ENCODE results near the gene NEURL3. TPM values are rescaled to one million over a fixed set of nuclear protein-coding genes. Genes with fewer than 3 reads are reported as not detected.

NEURL3 gene
- total RNA-seq, 5 donors from 2014 or later (not counting 1 experiment from before 2014, with no cell fraction given): 0.23 TPM; not detected in 4

- H3K27ac ChIP-seq (ENCODE audit: low read length): no peak overlapping the region
- no peaks in the 10 kb centered on the region for H3K9me3 Mint-ChIP-seq
- H3K36me3 ChIP-seq (ENCODE audit: control insufficient read depth in 2 of 2, extremely low read depth in 1 of 2, insufficient read depth in 1 of 2, low read length in 1 of 2): no peaks in the 10 kb centered on the region
- peaks cover 17 to 69% of the 10 kb centered on the region in 2 experiments for H3K4me1 ChIP-seq (ENCODE audit: control insufficient read depth in 1 of 2, extremely low read depth in 1 of 2, insufficient read depth in 2 of 2, low read length in 2 of 2)
- H3K27me3 ChIP-seq (replicated peaks in 1 of 2; ENCODE audit: control insufficient read depth in 2 of 2, extremely low read depth in 1 of 2, insufficient read depth in 2 of 2, low read length in 1 of 2): peaks cover 0 to 5% of the 10 kb centered on the region in 2 experiments
- ATAC-seq (replicated peaks in 1 of 4): no peak
- H3K27me3 Mint-ChIP-seq: no peaks in the 10 kb centered on the region
- no peaks in the 10 kb centered on the region for H3K9me3 ChIP-seq
- WGBS (ENCODE audit: insufficient coverage): 79% methylated on average over 5 of the region's 6 CpGs
- H3K4me3 Mint-ChIP-seq: peak overlapping the region in 1 of 3 donors; percentile 37
- POLR2A ChIA-PET: interaction anchor here in 1 of 2 donors (1.5 kb wide), 1 partner anchor 18 kb away, joined by 5 read pairs; no protein-coding TSS in a partner anchor
- H3K27ac Mint-ChIP-seq: peak overlapping the region; percentile 80
- CTCF ChIA-PET: interaction anchor here (1.1 to 1.2 kb wide), 2 partner anchors 24 kb away, joined by 3 to 4 read pairs; no protein-coding TSS in a partner anchor
- no peak overlapping the region for H3K4me3 ChIP-seq (ENCODE audit: control insufficient read depth in 1 of 2, extremely low read depth in 1 of 2, low read length in 1 of 2)
- peaks cover 56 to 72% (median 62%) of the 10 kb centered on the region in 3 donors for H3K4me1 Mint-ChIP-seq
- no peak for DNase-seq
- no peaks in the 10 kb centered on the region for H3K36me3 Mint-ChIP-seq
Observed at GRCh38 chr2:96530144-96530430, 24.9 kb upstream of the NEURL3 start.

GRCh38 chr2:96529376-96530143 is 24.4 kb upstream of the NEURL3 start:
- H3K36me3 Mint-ChIP-seq: no peaks in the 10 kb centered on the region

GRCh38 chr2:96528700-96529375 is 23.7 kb upstream of the NEURL3 start:
- 95% methylated on average over 5 of the region's 8 CpGs for WGBS (ENCODE audit: insufficient coverage)
- Histone ChIP-seq H3K36me3 (ENCODE audit: control insufficient read depth in 2 of 2, extremely low read depth in 1 of 2, insufficient read depth in 1 of 2, low read length in 1 of 2) (no peaks in the 10 kb centered on the region), H3K27me3 (replicated peaks in 1 of 2; ENCODE audit: control insufficient read depth in 2 of 2, extremely low read depth in 1 of 2, insufficient read depth in 2 of 2, low read length in 1 of 2) (peaks cover 0 to 5% of the 10 kb centered on the region in 2 experiments), H3K4me3 (ENCODE audit: control insufficient read depth in 1 of 2, extremely low read depth in 1 of 2, low read length in 1 of 2) (no peak overlapping the region), H3K4me1 (ENCODE audit: control insufficient read depth in 1 of 2, extremely low read depth in 1 of 2, insufficient read depth in 2 of 2, low read length in 2 of 2) (peaks cover 17 to 79% of the 10 kb centered on the region in 2 experiments), H3K9me3 (no peaks in the 10 kb centered on the region), H3K27ac (ENCODE audit: low read length) (no peak overlapping the region)
- Mint-ChIP-seq H3K9me3 (no peaks in the 10 kb centered on the region), H3K36me3 (no peaks in the 10 kb centered on the region), H3K4me3 (peak overlapping the region in 2 of 3 donors; percentile 76 to 78), H3K27ac (peak overlapping the region; percentile 72), H3K27me3 (no peaks in the 10 kb centered on the region), H3K4me1 (peaks cover 55 to 78% (median 67%) of the 10 kb centered on the region in 3 donors)
- ChIA-PET POLR2A (interaction anchor here (0.6 to 2.9 kb wide), 4 partner anchors 9 to 194 kb away, joined by 3 to 15 read pairs (median 8); partner anchors contain the start of gene ARID5A (in 1 of the 2)), CTCF (interaction anchor here in 1 of 2 donors (0.9 to 2.5 kb wide), 3 partner anchors 10 to 122 kb away, joined by 4 to 15 read pairs (median 9); no protein-coding TSS in a partner anchor)
- ATAC-seq (replicated peaks in 1 of 4): no peak
- DNase-seq: no peak

More at GRCh38 chr2:96529376-96530143, 24.4 kb upstream of the NEURL3 start:
- ChIA-PET CTCF (interaction anchor here (1.1 to 1.6 kb wide), 3 partner anchors 25 to 122 kb away, joined by 3 to 9 read pairs (median 4); no protein-coding TSS in a partner anchor), POLR2A (interaction anchor here in 1 of 2 donors (1.5 to 2.9 kb wide), 2 partner anchors 12 to 19 kb away, joined by 5 to 13 read pairs; no protein-coding TSS in a partner anchor)
- Mint-ChIP-seq H3K9me3 (no peaks in the 10 kb centered on the region), H3K27me3 (no peaks in the 10 kb centered on the region), H3K4me3 (peak overlapping the region in 1 of 3 donors; percentile 37), H3K4me1 (peaks cover 55 to 76% (median 62%) of the 10 kb centered on the region in 3 donors), H3K27ac (peak overlapping the region; percentile 80)
- ATAC-seq (replicated peaks in 1 of 4) (no peak), DNase-seq (no peak)
- Histone ChIP-seq H3K36me3 (ENCODE audit: control insufficient read depth in 2 of 2, extremely low read depth in 1 of 2, insufficient read depth in 1 of 2, low read length in 1 of 2) (no peaks in the 10 kb centered on the region), H3K27me3 (replicated peaks in 1 of 2; ENCODE audit: control insufficient read depth in 2 of 2, extremely low read depth in 1 of 2, insufficient read depth in 2 of 2, low read length in 1 of 2) (peaks cover 0 to 5% of the 10 kb centered on the region in 2 experiments), H3K4me1 (ENCODE audit: control insufficient read depth in 1 of 2, extremely low read depth in 1 of 2, insufficient read depth in 2 of 2, low read length in 2 of 2) (peaks cover 17 to 74% of the 10 kb centered on the region in 2 experiments), H3K27ac (ENCODE audit: low read length) (no peak overlapping the region), H3K9me3 (no peaks in the 10 kb centered on the region), H3K4me3 (ENCODE audit: control insufficient read depth in 1 of 2, extremely low read depth in 1 of 2, low read length in 1 of 2) (no peak overlapping the region)
- WGBS (ENCODE audit: insufficient coverage): 95% methylated on average over 9 of the region's 9 CpGs

- Histone ChIP-seq H3K4me1 (ENCODE audit: control insufficient read depth in 1 of 2, extremely low read depth in 1 of 2, insufficient read depth in 2 of 2, low read length in 2 of 2) (peaks cover 17 to 85% of the 10 kb centered on the region in 2 experiments), H3K27me3 (replicated peaks in 1 of 2; ENCODE audit: control insufficient read depth in 2 of 2, extremely low read depth in 1 of 2, insufficient read depth in 2 of 2, low read length in 1 of 2) (peaks cover 0 to 5% of the 10 kb centered on the region in 2 experiments), H3K27ac (ENCODE audit: low read length) (peak overlapping the region; percentile 11), H3K4me3 (ENCODE audit: control insufficient read depth in 1 of 2, extremely low read depth in 1 of 2, low read length in 1 of 2) (peak overlapping the region; percentile 42 to 56), H3K9me3 (no peaks in the 10 kb centered on the region), H3K36me3 (ENCODE audit: control insufficient read depth in 2 of 2, extremely low read depth in 1 of 2, insufficient read depth in 1 of 2, low read length in 1 of 2) (no peaks in the 10 kb centered on the region)
- H3K27ac Mint-ChIP-seq: peak overlapping the region; percentile 72
- peaks cover 56 to 78% (median 67%) of the 10 kb centered on the region in 3 donors for H3K4me1 Mint-ChIP-seq
- ChIA-PET CTCF (interaction anchor here (0.7 to 2.5 kb wide), 6 partner anchors 10 to 121 kb away, joined by 3 to 15 read pairs (median 4); no protein-coding TSS in a partner anchor), POLR2A (interaction anchor here (0.6 to 2.9 kb wide), 6 partner anchors 10 to 315 kb away, joined by 3 to 15 read pairs (median 3); partner anchors contain the start of gene ARID5A (in 1 of the 2))
- H3K4me3 Mint-ChIP-seq: peak overlapping the region; percentile 75 to 78 (median 76)
- 34% methylated on average over 9 of the region's 14 CpGs for WGBS (ENCODE audit: insufficient coverage)
- H3K36me3 Mint-ChIP-seq: no peaks in the 10 kb centered on the region
- ATAC-seq (replicated peaks in 1 of 4): peak; percentile 22 to 33 (median 29)
- no peaks in the 10 kb centered on the region for H3K9me3 Mint-ChIP-seq
- DNase-seq: peak in 31 of 35 experiments; percentile 31 to 67 (median 51)
- H3K27me3 Mint-ChIP-seq: no peaks in the 10 kb centered on the region
Observed at GRCh38 chr2:96528006-96528699, 23.0 kb upstream of the NEURL3 start.

GRCh38 chr2:96527286-96528005 is 22.3 kb upstream of the NEURL3 start:
- ChIA-PET POLR2A (interaction anchor here (0.6 to 2.9 kb wide), 6 partner anchors 11 to 315 kb away, joined by 3 to 15 read pairs (median 4); partner anchors contain the start of gene ARID5A (in 1 of the 2)), CTCF (interaction anchor here (0.6 to 2.5 kb wide), 14 partner anchors 8 to 1171 kb away, joined by 3 to 15 read pairs (median 4); no protein-coding TSS in a partner anchor)
- H3K4me1 Mint-ChIP-seq: peaks cover 54 to 78% (median 63%) of the 10 kb centered on the region in 3 donors
- no peaks in the 10 kb centered on the region for H3K27me3 Mint-ChIP-seq
- Histone ChIP-seq H3K4me1 (ENCODE audit: control insufficient read depth in 1 of 2, extremely low read depth in 1 of 2, insufficient read depth in 2 of 2, low read length in 2 of 2) (peaks cover 12 to 82% of the 10 kb centered on the region in 2 experiments), H3K27me3 (replicated peaks in 1 of 2; ENCODE audit: control insufficient read depth in 2 of 2, extremely low read depth in 1 of 2, insufficient read depth in 2 of 2, low read length in 1 of 2) (peaks cover 0 to 7% of the 10 kb centered on the region in 2 experiments), H3K36me3 (ENCODE audit: control insufficient read depth in 2 of 2, extremely low read depth in 1 of 2, insufficient read depth in 1 of 2, low read length in 1 of 2) (no peaks in the 10 kb centered on the region), H3K27ac (ENCODE audit: low read length) (peak overlapping the region; percentile 44), H3K4me3 (ENCODE audit: control insufficient read depth in 1 of 2, extremely low read depth in 1 of 2, low read length in 1 of 2) (peak overlapping the region; percentile 56 to 77), H3K9me3 (no peaks in the 10 kb centered on the region)
- H3K9me3 Mint-ChIP-seq: no peaks in the 10 kb centered on the region
- H3K4me3 Mint-ChIP-seq: peak overlapping the region; percentile 76 to 78 (median 78)
- WGBS (ENCODE audit: insufficient coverage): under 1% methylated on average over 26 of the region's 51 CpGs
- H3K27ac Mint-ChIP-seq: peak overlapping the region; percentile 83 to 87
- ATAC-seq (replicated peaks in 1 of 4) (peak; percentile 19 to 35 (median 28)), DNase-seq (peak in 21 of 35 experiments; percentile 25 to 66 (median 38))
- H3K36me3 Mint-ChIP-seq: no peaks in the 10 kb centered on the region

All from T-cell (primary cell).